ENCODE data around the gene RANBP3L.

GRCh38 chr5:36214436-36214835, 87.3 kb downstream of the RANBP3L start:
- TF ChIP-seq CTCF (conservative IDR thresholded peaks at IDR 0.05; ENCODE audit: low read depth in 2 of 2) (peak; percentile 14 to 33; a peak in 2 of 4 replicates), EZH2phosphoT487 (IDR thresholded peaks at IDR 0.05; ENCODE audit: unreplicated experiment) (no peak), REST (IDR thresholded peaks at IDR 0.05; ENCODE audit: unreplicated experiment) (no peak), JUNB (IDR thresholded peaks at IDR 0.05; ENCODE audit: unreplicated experiment) (no peak), EZH2 (IDR thresholded peaks at IDR 0.05; ENCODE audit: low read depth, unreplicated experiment) (no peak), POLR2AphosphoS5 (IDR thresholded peaks at IDR 0.05; ENCODE audit: low read depth) (no peak), STAT1 (IDR thresholded peaks at IDR 0.05; ENCODE audit: unreplicated experiment) (no peak), CREB1 (CRISPR knock-in tag; IDR thresholded peaks at IDR 0.05; ENCODE audit: low read depth) (no peak), ETS1 (IDR thresholded peaks at IDR 0.05) (no peak), NANOG (IDR thresholded peaks at IDR 0.05; ENCODE audit: borderline replicate concordance) (no peak), ZNF331 (CRISPR knock-in tag; IDR thresholded peaks at IDR 0.05; ENCODE audit: low read depth) (no peak)

All from GM23338 (cell line).